Measurements from ENCODE around the gene WDR38.
"Not testable (repeated sequence)": the region's sequence is repeated elsewhere in the genome, so short reads cannot be mapped to it uniquely, and the experiment has no call there.

The WDR38 gene

DNA sequence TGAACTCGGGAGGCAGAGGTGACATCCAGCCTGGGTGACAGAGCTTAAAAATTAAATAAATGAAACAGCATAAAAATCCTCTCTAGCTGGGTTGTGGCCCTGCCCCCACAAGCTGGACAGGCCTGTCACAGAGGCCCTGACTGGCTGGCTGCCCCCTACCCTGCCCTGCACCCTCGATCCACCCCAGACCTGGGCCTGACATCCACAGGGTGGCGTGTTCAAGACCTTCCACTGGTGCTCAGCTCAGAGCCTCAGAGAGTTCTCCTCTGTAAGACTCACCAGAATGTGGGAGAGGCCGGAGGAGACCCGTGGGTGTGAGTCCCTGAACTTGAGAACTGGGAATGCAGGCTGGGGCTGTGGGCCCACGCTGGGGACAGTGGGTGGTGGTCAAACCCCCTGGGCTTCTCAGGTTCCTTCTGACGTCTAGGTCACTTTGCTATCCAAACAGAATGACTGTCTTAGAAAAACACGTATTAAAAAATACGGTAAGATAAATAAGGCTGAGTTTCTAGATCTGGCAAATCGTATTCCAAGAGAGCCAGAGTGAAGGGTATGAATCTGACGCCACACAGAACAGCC is 9.7 kb upstream of the WDR38 start:
- no peaks in the 10 kb centered on the region for H3K27me3 ChIP-seq (ENCODE audit: insufficient read depth, low read length, poor library complexity, severe bottlenecking)
- H3F3A ChIP-seq (ENCODE audit: low read depth), result no peaks in the 10 kb centered on the region
- H2AFZ ChIP-seq (ENCODE audit: low read length), result no peak overlapping the region; the same call in 1 of the 2 replicates
- no peaks in the 10 kb centered on the region for H3K9me2 ChIP-seq (replicated peaks; ENCODE audit: low read depth, low read length)
- no peaks in the 10 kb centered on the region for H3K79me2 ChIP-seq (ENCODE audit: insufficient read depth, low read length)
- H3K4me3 ChIP-seq (ENCODE audit: low read length, poor library complexity, severe bottlenecking), result no peak overlapping the region
- no peak overlapping the region for H3K9ac ChIP-seq (ENCODE audit: low read depth, low read length, poor library complexity, severe bottlenecking)
- no peaks in the 10 kb centered on the region for H4K20me1 ChIP-seq (ENCODE audit: insufficient read depth, low read length, poor library complexity, severe bottlenecking)
- TF ChIP-seq CTCF (conservative IDR thresholded peaks at IDR 0.05; ENCODE audit: low read length) (no peak), EZH2phosphoT487 (IDR thresholded peaks at IDR 0.05; ENCODE audit: borderline replicate concordance) (no peak)
- no peaks in the 10 kb centered on the region for H3K36me3 ChIP-seq (ENCODE audit: insufficient read depth, low read length)
- no peaks in the 10 kb centered on the region for H3K4me1 ChIP-seq (ENCODE audit: insufficient read depth, low read length, poor library complexity, severe bottlenecking)
- H3K4me2 ChIP-seq (ENCODE audit: low read depth, low read length, poor library complexity, severe bottlenecking), result no peak overlapping the region
- H3K9me3 ChIP-seq (ENCODE audit: insufficient read depth, low read depth, low read length), result no peaks in the 10 kb centered on the region

DNA sequence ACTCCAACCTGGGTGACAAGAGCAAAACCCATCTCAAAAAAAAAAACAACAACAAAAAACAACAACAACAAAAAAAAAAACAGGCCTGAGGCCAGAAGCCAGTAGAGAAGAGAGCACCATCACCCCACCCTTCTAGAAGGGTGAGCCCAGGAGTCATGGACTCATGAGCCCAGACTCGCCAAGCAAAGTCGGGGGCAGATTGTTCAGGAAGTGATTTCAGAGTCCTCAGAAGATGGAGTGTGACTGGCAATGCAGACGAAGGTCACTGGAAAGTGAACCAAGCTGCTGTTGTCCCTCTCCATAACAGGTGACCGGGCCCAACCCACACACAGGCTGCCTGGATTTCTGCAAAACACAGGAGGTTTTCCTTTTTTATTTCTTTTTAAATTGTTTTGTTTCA is 9.0 kb upstream of the WDR38 start:
- no peaks in the 10 kb centered on the region for H3K36me3 ChIP-seq (ENCODE audit: insufficient read depth, low read length)
- no peaks in the 10 kb centered on the region for H3K9me3 ChIP-seq (ENCODE audit: insufficient read depth, low read depth, low read length)
- no peak overlapping the region for H3K4me3 ChIP-seq (ENCODE audit: low read length, poor library complexity, severe bottlenecking)
- H3K9ac ChIP-seq (ENCODE audit: low read depth, low read length, poor library complexity, severe bottlenecking), result no peak overlapping the region
- H4K20me1 ChIP-seq (ENCODE audit: insufficient read depth, low read length, poor library complexity, severe bottlenecking), result no peaks in the 10 kb centered on the region
- no peaks in the 10 kb centered on the region for H3F3A ChIP-seq (ENCODE audit: low read depth)
- H3K79me2 ChIP-seq (ENCODE audit: insufficient read depth, low read length), result no peaks in the 10 kb centered on the region
- TF ChIP-seq EZH2phosphoT487 (IDR thresholded peaks at IDR 0.05; ENCODE audit: borderline replicate concordance) (no peak), CTCF (conservative IDR thresholded peaks at IDR 0.05; ENCODE audit: low read length) (no peak)
- no peak overlapping the region for H3K4me2 ChIP-seq (ENCODE audit: low read depth, low read length, poor library complexity, severe bottlenecking)
- H2AFZ ChIP-seq (ENCODE audit: low read length), result peak overlapping the region; percentile 64; the same call in 1 of the 2 replicates
- no peaks in the 10 kb centered on the region for H3K4me1 ChIP-seq (ENCODE audit: insufficient read depth, low read length, poor library complexity, severe bottlenecking)
- no peaks in the 10 kb centered on the region for H3K27me3 ChIP-seq (ENCODE audit: insufficient read depth, low read length, poor library complexity, severe bottlenecking)
- H3K9me2 ChIP-seq (replicated peaks; ENCODE audit: low read depth, low read length), result no peaks in the 10 kb centered on the region

DNA sequence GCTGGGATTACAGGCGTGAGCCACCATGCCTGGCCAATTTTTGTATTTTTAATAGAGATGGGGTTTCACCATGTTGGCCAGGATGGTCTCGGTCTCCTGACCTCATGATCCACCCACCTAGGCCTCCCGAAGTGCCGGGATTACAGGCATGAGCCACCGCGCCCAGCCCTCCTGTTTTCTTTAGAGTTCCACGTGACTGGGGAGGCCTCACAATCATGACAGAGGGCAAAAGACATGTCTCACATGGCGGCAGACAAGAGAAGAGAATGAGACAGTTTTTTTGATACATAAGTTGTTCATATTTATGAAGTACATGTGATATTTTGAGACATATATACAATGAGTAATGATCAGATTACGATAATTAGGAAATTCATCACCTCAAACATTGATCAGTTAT is 6.8 kb upstream of the WDR38 start:
- H4K20me1 ChIP-seq (ENCODE audit: insufficient read depth, low read length, poor library complexity, severe bottlenecking); H3K27me3 ChIP-seq (ENCODE audit: insufficient read depth, low read length, poor library complexity, severe bottlenecking); H3K9ac ChIP-seq (ENCODE audit: low read depth, low read length, poor library complexity, severe bottlenecking); H3K9me2 ChIP-seq (replicated peaks; ENCODE audit: low read depth, low read length); H3K9me3 ChIP-seq (ENCODE audit: insufficient read depth, low read depth, low read length); H3K4me3 ChIP-seq (ENCODE audit: low read length, poor library complexity, severe bottlenecking); H3K4me1 ChIP-seq (ENCODE audit: insufficient read depth, low read length, poor library complexity, severe bottlenecking); H2AFZ ChIP-seq (ENCODE audit: low read length); H3K79me2 ChIP-seq (ENCODE audit: insufficient read depth, low read length); H3K36me3 ChIP-seq (ENCODE audit: insufficient read depth, low read length); H3F3A ChIP-seq (ENCODE audit: low read depth); H3K4me2 ChIP-seq (ENCODE audit: low read depth, low read length, poor library complexity, severe bottlenecking): not testable (repeated sequence)

DNA sequence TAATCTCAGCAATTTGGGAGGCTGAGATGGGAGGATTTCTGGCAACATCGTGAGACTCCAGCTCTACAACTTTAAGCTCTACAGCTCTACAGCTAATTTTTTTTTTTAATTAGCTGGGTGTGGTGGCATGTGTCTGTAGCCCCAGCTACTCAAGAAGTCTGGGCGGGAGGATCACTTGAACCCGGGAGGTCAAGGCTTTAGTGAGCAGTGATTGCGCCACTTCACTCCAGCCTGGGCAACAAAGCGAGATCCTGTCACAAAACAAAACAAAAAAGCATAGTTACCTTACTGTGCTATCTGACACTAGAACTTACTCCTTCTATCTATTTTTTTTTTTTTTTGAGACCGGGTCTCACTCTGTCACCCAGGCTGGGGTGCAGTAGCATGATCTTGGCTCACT is 6.3 kb upstream of the WDR38 start:
- Histone ChIP-seq H2AFZ (ENCODE audit: low read length) (no peak overlapping the region), H3K79me2 (ENCODE audit: insufficient read depth, low read length) (no peaks in the 10 kb centered on the region), H4K20me1 (ENCODE audit: insufficient read depth, low read length, poor library complexity, severe bottlenecking) (no peaks in the 10 kb centered on the region), H3K27me3 (ENCODE audit: insufficient read depth, low read length, poor library complexity, severe bottlenecking) (no peaks in the 10 kb centered on the region), H3F3A (ENCODE audit: low read depth) (no peaks in the 10 kb centered on the region), H3K4me2 (ENCODE audit: low read depth, low read length, poor library complexity, severe bottlenecking) (no peak overlapping the region), H3K9me2 (replicated peaks; ENCODE audit: low read depth, low read length) (no peaks in the 10 kb centered on the region), H3K9me3 (ENCODE audit: insufficient read depth, low read depth, low read length) (no peaks in the 10 kb centered on the region), H3K4me1 (ENCODE audit: insufficient read depth, low read length, poor library complexity, severe bottlenecking) (no peaks in the 10 kb centered on the region), H3K4me3 (ENCODE audit: low read length, poor library complexity, severe bottlenecking) (no peak overlapping the region), H3K9ac (ENCODE audit: low read depth, low read length, poor library complexity, severe bottlenecking) (no peak overlapping the region), H3K36me3 (ENCODE audit: insufficient read depth, low read length) (no peaks in the 10 kb centered on the region)
- no peak for TF ChIP-seq EZH2phosphoT487 (IDR thresholded peaks at IDR 0.05; ENCODE audit: borderline replicate concordance)
- no peak for TF ChIP-seq CTCF (conservative IDR thresholded peaks at IDR 0.05; ENCODE audit: low read length)

All from Loucy (cell line).